SU-DHL-6 (cell line): ENCODE measurements around the gene RPS6KA2.

Experiments
- CTCF ChIP-seq: fragments of 200-600 bp; sonication (generic); IDR thresholded peaks from one replicate; pipeline ENCODE4 v1.5.1; 2017; ENCODE audit warnings: antibody characterized with exemption, mild to moderate bottlenecking, low read length, moderate library complexity; ENCODE audit not compliant: insufficient read depth, poor library complexity, severe bottlenecking
- EZH2phosphoT487 ChIP-seq: fragments of 200-600 bp; sonication (generic), shearing (Covaris generic); conservative IDR thresholded peaks from 2 replicates; pipeline ENCODE4 v1.6.1; 2018; ENCODE audit warnings: mild to moderate bottlenecking, antibody characterized with exemption, low read length, moderate library complexity, mixed read lengths

- TF ChIP-seq EZH2phosphoT487, result no peak
- no peak for TF ChIP-seq CTCF
These were observed 53.4 kb downstream of the RPS6KA2 start for GRCh38 chr6:166573511-166574216.
